Gastrocnemius medialis (tissue), 4 donors: ENCODE measurements around the gene CLEC5A.

Experiments
- CTCF ChIP-seq, 5 experiments: fragments of 450-650 bp in 3 of 5; fragments of 200-600 bp in 2 of 5; sonication (generic) in 2 of 5; IDR thresholded peaks in 4 of 5; conservative IDR thresholded peaks in 1 of 5; 1 replicate in 4 of 5; 2 replicates in 1 of 5; pipeline ENCODE4 v1.5.1; 2016 to 2019; ENCODE audit warnings: antibody characterized with exemption in 5 of 5, mild to moderate bottlenecking in 3 of 5, moderate library complexity in 3 of 5
- POLR2A ChIP-seq, 2 donors: fragments of 450-650 bp; IDR thresholded peaks; one replicate each; pipeline ENCODE4 v1.6.1; 2017; ENCODE audit warnings: antibody characterized with exemption in 2 of 2, mild to moderate bottlenecking in 2 of 2, moderate library complexity in 2 of 2

GRCh38 chr7:141950806-141951205 lies 4.0 kb upstream of the CLEC5A start:
- TF ChIP-seq CTCF (IDR thresholded peaks at IDR 0.05 in 4 of 5, conservative IDR thresholded peaks at IDR 0.05 in 1 of 5) (no peak), POLR2A (IDR thresholded peaks at IDR 0.05) (no peak)
